ENCODE results near the gene DOCK9. TPM values are rescaled to one million over a fixed set of nuclear protein-coding genes. Genes with fewer than 3 reads are reported as not detected.

DOCK9 gene
- total and polyA plus RNA-seq, 2 donors (not counting 1 experiment from before 2014, with no cell fraction given): 18.2 TPM

DNA sequence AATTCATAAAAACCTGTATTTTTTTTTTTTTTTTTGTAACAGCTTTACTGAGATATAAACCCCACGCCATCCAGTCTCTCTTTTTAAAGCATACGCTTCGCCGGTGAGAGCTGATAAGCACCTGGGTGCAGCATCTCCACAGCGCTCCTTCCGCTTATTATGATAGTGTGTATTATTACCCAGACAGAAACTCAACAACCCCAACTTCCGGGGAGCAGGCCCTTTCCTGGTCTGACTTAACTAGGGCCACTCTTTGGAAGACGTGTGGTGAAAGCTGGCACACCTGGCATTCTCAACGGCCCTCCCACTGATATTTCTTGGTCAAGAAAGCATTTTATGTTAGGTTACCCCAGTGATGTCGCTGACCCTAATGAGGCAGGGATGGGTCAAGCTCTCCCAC, 173.9 kb downstream of the DOCK9 start:
- Histone ChIP-seq H3K27ac (ENCODE audit: insufficient read depth, low read length) (no peak overlapping the region), H3K79me2 (ENCODE audit: control insufficient read depth, insufficient read depth, low read length) (no peaks in the 10 kb centered on the region), H3K9ac (ENCODE audit: insufficient read depth, low read length) (no peak overlapping the region), H3K27me3 (ENCODE audit: control insufficient read depth, insufficient read depth, low read length) (no peaks in the 10 kb centered on the region), H3K9me3 (ENCODE audit: control insufficient read depth, insufficient read depth, low read depth, low read length) (no peaks in the 10 kb centered on the region), H3K4me1 (ENCODE audit: control insufficient read depth, extremely low read depth, insufficient read depth, low read length) (peaks cover 2% of the 10 kb centered on the region), H2AFZ (ENCODE audit: low read length) (no peak overlapping the region), H3K4me3 (replicated peaks in 1 of 4; ENCODE audit: control extremely low read depth in 1 of 4, insufficient read depth in 1 of 4, low read depth in 3 of 4, low read length in 4 of 4) (no peak overlapping the region), H4K20me1 (ENCODE audit: control insufficient read depth, extremely low read depth, insufficient read depth, low read length) (no peaks in the 10 kb centered on the region), H3K4me2 (ENCODE audit: extremely low read depth, insufficient read depth, low read length) (no peak overlapping the region), H3K36me3 (ENCODE audit: control insufficient read depth, insufficient read depth, low read length) (no peaks in the 10 kb centered on the region)
- TF ChIP-seq, protein P1, sequence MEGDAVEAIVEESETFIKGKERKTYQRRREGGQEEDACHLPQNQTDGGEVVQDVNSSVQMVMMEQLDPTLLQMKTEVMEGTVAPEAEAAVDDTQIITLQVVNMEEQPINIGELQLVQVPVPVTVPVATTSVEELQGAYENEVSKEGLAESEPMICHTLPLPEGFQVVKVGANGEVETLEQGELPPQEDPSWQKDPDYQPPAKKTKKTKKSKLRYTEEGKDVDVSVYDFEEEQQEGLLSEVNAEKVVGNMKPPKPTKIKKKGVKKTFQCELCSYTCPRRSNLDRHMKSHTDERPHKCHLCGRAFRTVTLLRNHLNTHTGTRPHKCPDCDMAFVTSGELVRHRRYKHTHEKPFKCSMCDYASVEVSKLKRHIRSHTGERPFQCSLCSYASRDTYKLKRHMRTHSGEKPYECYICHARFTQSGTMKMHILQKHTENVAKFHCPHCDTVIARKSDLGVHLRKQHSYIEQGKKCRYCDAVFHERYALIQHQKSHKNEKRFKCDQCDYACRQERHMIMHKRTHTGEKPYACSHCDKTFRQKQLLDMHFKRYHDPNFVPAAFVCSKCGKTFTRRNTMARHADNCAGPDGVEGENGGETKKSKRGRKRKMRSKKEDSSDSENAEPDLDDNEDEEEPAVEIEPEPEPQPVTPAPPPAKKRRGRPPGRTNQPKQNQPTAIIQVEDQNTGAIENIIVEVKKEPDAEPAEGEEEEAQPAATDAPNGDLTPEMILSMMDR (conservative IDR thresholded peaks at IDR 0.05 in 1 of 2, IDR thresholded peaks at IDR 0.05 in 1 of 2; ENCODE audit: low read depth in 1 of 2, low read length in 2 of 2): no peak
- TF ChIP-seq EZH2 (IDR thresholded peaks at IDR 0.05; ENCODE audit: low read length, missing control alignments): no peak
- DNase-seq (ENCODE audit: low read depth in 2 of 2): no peak

DNA sequence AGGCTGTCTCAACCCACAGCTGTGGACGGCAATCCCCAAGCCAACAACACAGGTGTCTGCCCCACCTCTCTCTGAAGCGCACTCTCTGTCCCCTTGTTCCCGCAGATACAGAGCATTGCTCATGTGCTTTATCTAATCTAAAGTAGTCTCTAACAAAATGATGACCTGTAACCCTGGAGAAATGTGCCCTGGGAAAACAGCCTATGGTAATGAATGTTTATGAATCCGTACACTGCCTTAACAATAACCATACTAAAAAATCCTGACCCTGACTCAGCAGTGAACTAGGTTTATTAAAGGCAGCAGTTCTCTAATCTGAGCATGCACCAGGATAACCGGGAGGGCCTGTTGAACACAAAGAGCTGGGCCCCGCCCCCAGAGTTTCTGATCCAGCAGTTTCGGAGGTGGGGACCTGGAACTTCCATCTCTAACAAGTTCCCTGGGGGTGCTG, 174.7 kb downstream of the DOCK9 start:
- H3K4me2 ChIP-seq (ENCODE audit: extremely low read depth, insufficient read depth, low read length): no peak overlapping the region

DNA sequence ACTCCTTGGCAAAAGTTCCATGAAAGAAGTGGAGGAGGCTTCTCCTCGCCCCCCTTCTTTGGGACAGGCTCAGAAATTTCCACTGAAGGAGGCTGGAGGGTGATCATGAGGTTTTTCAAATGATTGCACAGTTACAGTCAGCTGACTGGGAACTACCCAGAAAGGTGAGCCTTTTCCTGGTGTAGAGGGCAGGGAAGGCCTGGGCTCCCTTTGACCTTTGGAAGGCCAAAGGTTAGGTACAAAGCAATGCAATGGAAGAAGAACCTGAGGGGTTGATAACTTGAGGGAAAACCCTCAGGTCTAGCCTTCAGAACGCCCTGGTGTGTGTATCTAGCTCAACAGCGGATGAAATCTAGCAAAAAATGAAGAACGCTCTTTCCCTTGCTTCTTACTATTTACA, 175.3 kb downstream of the DOCK9 start:
- Histone ChIP-seq H3K9ac (ENCODE audit: insufficient read depth, low read length) (no peak overlapping the region), H3K79me2 (ENCODE audit: control insufficient read depth, insufficient read depth, low read length) (no peaks in the 10 kb centered on the region), H3K4me2 (ENCODE audit: extremely low read depth, insufficient read depth, low read length) (no peak overlapping the region), H3K36me3 (ENCODE audit: control insufficient read depth, insufficient read depth, low read length) (no peaks in the 10 kb centered on the region), H2AFZ (ENCODE audit: low read length) (no peak overlapping the region), H3K4me1 (ENCODE audit: control insufficient read depth, extremely low read depth, insufficient read depth, low read length) (peaks cover 13% of the 10 kb centered on the region), H3K9me3 (ENCODE audit: control insufficient read depth, insufficient read depth, low read depth, low read length) (no peaks in the 10 kb centered on the region), H3K27ac (ENCODE audit: insufficient read depth, low read length) (no peak overlapping the region), H3K27me3 (ENCODE audit: control insufficient read depth, insufficient read depth, low read length) (no peaks in the 10 kb centered on the region), H4K20me1 (ENCODE audit: control insufficient read depth, extremely low read depth, insufficient read depth, low read length) (no peaks in the 10 kb centered on the region), H3K4me3 (replicated peaks in 1 of 4; ENCODE audit: control extremely low read depth in 1 of 4, insufficient read depth in 1 of 4, low read depth in 3 of 4, low read length in 4 of 4) (no peak overlapping the region)
- TF ChIP-seq EZH2 (IDR thresholded peaks at IDR 0.05; ENCODE audit: low read length, missing control alignments): no peak
- TF ChIP-seq, protein P1 (conservative IDR thresholded peaks at IDR 0.05 in 1 of 2, IDR thresholded peaks at IDR 0.05 in 1 of 2; ENCODE audit: low read depth in 1 of 2, low read length in 2 of 2): no peak
- DNase-seq (ENCODE audit: low read depth in 2 of 2): no peak

More for the DNA sequence above, 174.7 kb downstream of the DOCK9 start:
- H4K20me1 ChIP-seq (ENCODE audit: control insufficient read depth, extremely low read depth, insufficient read depth, low read length): no peaks in the 10 kb centered on the region
- no peak overlapping the region for H3K9ac ChIP-seq (ENCODE audit: insufficient read depth, low read length)
- no peaks in the 10 kb centered on the region for H3K9me3 ChIP-seq (ENCODE audit: control insufficient read depth, insufficient read depth, low read depth, low read length)
- no peaks in the 10 kb centered on the region for H3K36me3 ChIP-seq (ENCODE audit: control insufficient read depth, insufficient read depth, low read length)
- no peak overlapping the region for H3K4me3 ChIP-seq (replicated peaks in 1 of 4; ENCODE audit: control extremely low read depth in 1 of 4, insufficient read depth in 1 of 4, low read depth in 3 of 4, low read length in 4 of 4)
- TF ChIP-seq EZH2 (IDR thresholded peaks at IDR 0.05; ENCODE audit: low read length, missing control alignments): no peak
- TF ChIP-seq, protein P1 (conservative IDR thresholded peaks at IDR 0.05 in 1 of 2, IDR thresholded peaks at IDR 0.05 in 1 of 2; ENCODE audit: low read depth in 1 of 2, low read length in 2 of 2): no peak
- H2AFZ ChIP-seq (ENCODE audit: low read length): no peak overlapping the region
- no peak overlapping the region for H3K27ac ChIP-seq (ENCODE audit: insufficient read depth, low read length)
- H3K4me1 ChIP-seq (ENCODE audit: control insufficient read depth, extremely low read depth, insufficient read depth, low read length): peaks cover 10% of the 10 kb centered on the region
- no peaks in the 10 kb centered on the region for H3K79me2 ChIP-seq (ENCODE audit: control insufficient read depth, insufficient read depth, low read length)
- no peak for DNase-seq (ENCODE audit: low read depth in 2 of 2)
- H3K27me3 ChIP-seq (ENCODE audit: control insufficient read depth, insufficient read depth, low read length): no peaks in the 10 kb centered on the region
